HG02610 (cell line): Measurements from ENCODE around the gene NFYA.
"Not testable (repeated sequence)": the region's sequence is repeated elsewhere in the genome, so short reads cannot be mapped to it uniquely, and the experiment has no call there.

Source experiments
- ATAC-seq: cut with Tn5 transposase; IDR thresholded peaks from one replicate; pipeline ENCODE4 v1.9.1; 2021; ENCODE audit warnings: mild to moderate bottlenecking, moderate library complexity; ENCODE audit not compliant: unreplicated experiment

NFYA gene

GRCh38 chr6:41115027-41115426 is 42.3 kb downstream of the NFYA start:
- not testable (repeated sequence) for ATAC-seq

GRCh38 chr6:41119508-41119907 is 46.7 kb downstream of the NFYA start:
- ATAC-seq = no peak

GRCh38 chr6:41120058-41120457 is 47.3 kb downstream of the NFYA start:
- no peak for ATAC-seq

- ATAC-seq = no peak
Observed at GRCh38 chr6:41122373-41122772, 49.6 kb downstream of the NFYA start.

- ATAC-seq = no peak
Observed at GRCh38 chr6:41122918-41123317, 50.1 kb downstream of the NFYA start.

GRCh38 chr6:41125282-41125681 is 52.5 kb downstream of the NFYA start:
- ATAC-seq = no peak

DNA sequence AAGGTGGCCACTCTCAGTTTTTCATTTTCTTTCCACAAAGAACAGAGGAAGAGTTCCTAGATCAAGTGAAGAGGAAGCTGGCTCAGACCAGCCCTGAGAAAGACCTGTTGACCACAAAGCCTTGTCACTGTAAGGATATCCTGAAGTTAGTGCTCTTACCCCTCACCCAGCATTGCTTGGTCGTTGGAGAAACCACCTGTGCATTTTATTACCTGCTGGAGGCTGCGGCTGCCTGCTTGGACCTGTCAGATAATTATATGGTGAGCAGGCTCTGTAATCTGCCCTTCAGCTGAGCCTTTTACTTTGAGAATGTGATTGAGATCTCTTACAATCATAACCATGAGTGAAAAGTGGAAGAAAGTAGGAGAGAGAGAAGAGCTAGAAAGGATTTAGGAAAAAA is 59.5 kb downstream of the NFYA start:
- ATAC-seq = no peak

GRCh38 chr6:41135062-41135832 is 62.5 kb downstream of the NFYA start:
- ATAC-seq = no peak

GRCh38 chr6:41136911-41137310 is 64.1 kb downstream of the NFYA start:
- no peak for ATAC-seq

- ATAC-seq = no peak
Observed at GRCh38 chr6:41147917-41148316, 75.1 kb downstream of the NFYA start.
